Forelimb muscle (tissue), 1 donor: ENCODE measurements around the gene LIMCH1. TPM values are rescaled to one million over a fixed set of nuclear protein-coding genes. Genes with fewer than 3 reads are reported as not detected.
"Not testable (repeated sequence)": the region's sequence is repeated elsewhere in the genome, so short reads cannot be mapped to it uniquely, and the experiment has no call there.

ENCODE experiments used
- DNase-seq: peaks from one replicate; pipeline ENCODE4 v3.0.0-alpha.2; 2013; ENCODE audit warnings: low read depth
- polyA plus RNA-seq: library from polyadenylated mRNA; unstranded; fragments of 120-200 nt; gene quantifications from one replicate; pipeline ENCODE4 v1.2.1, GENCODE V29; 2013; ENCODE audit not compliant: insufficient read length

Gene LIMCH1
- polyA plus RNA-seq, 1 donor, result 141 TPM

GRCh38 chr4:41644288-41644914 lies 106.4 kb downstream of the LIMCH1 start:
- no peak for DNase-seq

GRCh38 chr4:41644915-41645295 lies 106.9 kb downstream of the LIMCH1 start:
- DNase-seq, result no peak

GRCh38 chr4:41645728-41646390 lies 107.9 kb downstream of the LIMCH1 start:
- DNase-seq, result no peak

- DNase-seq, result no peak
Observed at GRCh38 chr4:41646862-41647261, 108.9 kb downstream of the LIMCH1 start.

GRCh38 chr4:41647383-41647782 lies 109.4 kb downstream of the LIMCH1 start:
- no peak for DNase-seq

- not testable (repeated sequence) for DNase-seq
Observed at GRCh38 chr4:41651150-41651549, 113.2 kb downstream of the LIMCH1 start.

- DNase-seq, result no peak
Observed at GRCh38 chr4:41652971-41653370, 115.0 kb downstream of the LIMCH1 start.

- DNase-seq, result no peak
Observed at GRCh38 chr4:41653523-41653922, 115.6 kb downstream of the LIMCH1 start.

GRCh38 chr4:41655177-41655576 lies 117.2 kb downstream of the LIMCH1 start:
- DNase-seq, result no peak

- DNase-seq, result no peak
Observed at GRCh38 chr4:41656106-41656505, 118.1 kb downstream of the LIMCH1 start.

- DNase-seq, result no peak
Observed at GRCh38 chr4:41656572-41657520, 118.9 kb downstream of the LIMCH1 start.

GRCh38 chr4:41657561-41657960 lies 119.6 kb downstream of the LIMCH1 start:
- DNase-seq, result no peak

GRCh38 chr4:41658163-41658562 lies 120.2 kb downstream of the LIMCH1 start:
- no peak for DNase-seq

GRCh38 chr4:41660352-41660751 lies 122.4 kb downstream of the LIMCH1 start:
- DNase-seq, result no peak

GRCh38 chr4:41661442-41662076 lies 123.6 kb downstream of the LIMCH1 start:
- DNase-seq, result peak; percentile 48

- DNase-seq, result no peak
Observed at GRCh38 chr4:41665636-41666207, 127.8 kb downstream of the LIMCH1 start.

- DNase-seq, result no peak
Observed at GRCh38 chr4:41668024-41668423, 130.1 kb downstream of the LIMCH1 start.

GRCh38 chr4:41670530-41670929 lies 132.6 kb downstream of the LIMCH1 start:
- no peak for DNase-seq

- no peak for DNase-seq
Observed at GRCh38 chr4:41670982-41671381, 133.0 kb downstream of the LIMCH1 start.

- no peak for DNase-seq
Observed at GRCh38 chr4:41678086-41678816, 140.3 kb downstream of the LIMCH1 start.

- DNase-seq, result no peak
Observed at GRCh38 chr4:41678951-41679350, 141.0 kb downstream of the LIMCH1 start.
